ENCODE data around the gene ST3GAL4.

Gene ST3GAL4

DNA sequence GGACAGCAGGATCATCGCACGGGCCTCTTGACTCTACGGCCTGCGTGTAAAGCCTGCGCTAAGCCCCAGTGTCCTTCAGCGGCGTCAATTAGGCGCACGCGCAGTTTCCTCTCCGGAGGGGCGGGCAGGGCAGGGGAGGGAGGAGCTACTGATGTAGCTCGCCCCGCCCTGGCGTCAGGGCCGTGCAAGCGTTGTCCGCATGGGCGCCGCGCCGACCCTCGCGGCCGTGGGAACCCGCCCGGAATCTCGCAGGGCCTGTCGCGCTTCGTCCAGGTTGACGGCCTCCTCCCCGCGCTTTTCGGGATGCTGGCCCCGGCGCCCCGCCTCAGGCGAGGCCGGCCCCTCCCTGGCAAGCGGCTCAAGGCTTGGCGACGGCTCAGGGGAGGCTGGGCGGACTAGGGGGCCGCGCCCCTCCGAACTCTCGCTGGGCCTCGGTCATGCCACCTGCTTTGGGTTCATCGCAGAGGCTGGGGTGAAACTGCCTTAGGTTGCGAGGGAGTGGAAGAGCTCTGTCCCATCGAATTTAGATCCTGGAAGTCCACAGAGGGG, 61.1 kb downstream of the ST3GAL4 start:
- H3K27me3 Mint-ChIP-seq: no peaks in the 10 kb centered on the region
- no peaks in the 10 kb centered on the region for H3K36me3 Mint-ChIP-seq (ENCODE audit: low read depth)
- no peaks in the 10 kb centered on the region for H3K9me3 Mint-ChIP-seq
- H3K4me3 Mint-ChIP-seq: peak overlapping the region; percentile 58
- peaks cover 12% of the 10 kb centered on the region for H3K4me1 Mint-ChIP-seq (ENCODE audit: low read depth)
- DNase-seq: peak; percentile 86
- peak overlapping the region; percentile 14 for H3K27ac Mint-ChIP-seq

DNA sequence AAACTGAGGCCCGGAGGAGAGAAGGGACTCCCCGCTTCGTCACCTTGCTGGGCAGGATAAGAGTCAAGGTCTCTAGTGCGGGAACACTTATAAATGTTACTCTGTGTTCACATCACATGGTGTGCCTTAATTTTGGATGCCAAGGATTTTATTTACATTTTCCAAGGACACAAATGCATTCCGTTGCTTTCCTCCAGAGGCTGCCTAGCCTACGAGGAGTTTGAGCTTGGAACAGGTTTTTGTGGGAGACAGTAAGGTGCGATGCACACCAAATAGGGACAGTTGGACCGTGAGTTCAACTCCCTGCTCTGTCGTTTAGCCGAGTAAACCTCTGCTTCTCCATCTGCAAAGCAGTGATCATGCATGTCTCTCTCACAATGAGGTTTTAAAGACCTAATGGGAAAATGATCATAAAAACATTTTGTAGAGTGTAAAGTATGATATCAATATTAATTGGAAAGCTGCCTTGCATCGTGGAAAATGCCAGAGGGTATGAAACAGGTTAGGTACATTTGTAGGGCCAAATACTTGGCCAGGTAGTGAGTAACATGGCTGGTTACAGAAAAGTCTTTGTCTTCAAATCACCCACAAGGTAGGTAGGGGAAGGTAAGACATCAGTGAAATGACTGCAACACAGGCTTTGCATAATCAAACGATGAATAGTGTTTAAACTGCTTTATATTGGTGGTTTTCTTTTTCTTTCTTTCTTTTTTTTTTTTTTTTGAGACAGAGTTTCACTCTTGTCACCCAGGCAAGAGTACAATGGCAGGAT, 61.8 kb downstream of the ST3GAL4 start:
- peak overlapping the region; percentile 14 for H3K27ac Mint-ChIP-seq

DNA sequence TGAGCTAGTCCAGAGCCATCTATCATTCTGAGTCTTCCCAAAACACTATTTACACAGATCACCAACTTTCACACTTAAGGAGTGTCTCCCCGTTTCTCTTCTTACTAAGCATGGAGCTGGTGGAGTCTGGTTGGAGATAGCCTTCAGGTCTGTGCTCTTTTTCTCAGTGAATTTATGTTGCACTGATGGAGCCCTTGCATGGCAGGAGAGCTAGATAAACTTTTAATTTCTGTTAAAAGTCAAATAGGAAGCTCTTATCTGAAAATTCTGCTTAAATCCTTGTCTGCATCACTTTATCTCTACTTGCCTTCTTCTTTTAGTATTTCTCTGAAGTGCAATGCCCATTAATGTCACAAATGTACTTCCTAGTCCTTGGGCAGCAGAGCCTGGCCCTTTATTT, 63.4 kb downstream of the ST3GAL4 start:
- Mint-ChIP-seq H3K27ac (no peak overlapping the region), H3K36me3 (ENCODE audit: low read depth) (no peaks in the 10 kb centered on the region), H3K4me1 (ENCODE audit: low read depth) (peaks cover 12% of the 10 kb centered on the region), H3K27me3 (no peaks in the 10 kb centered on the region), H3K9me3 (no peaks in the 10 kb centered on the region), H3K4me3 (no peak overlapping the region)
- no peak for DNase-seq

More for the DNA sequence above, 61.8 kb downstream of the ST3GAL4 start:
- H3K9me3 Mint-ChIP-seq: no peaks in the 10 kb centered on the region
- H3K4me1 Mint-ChIP-seq (ENCODE audit: low read depth): peaks cover 12% of the 10 kb centered on the region
- H3K4me3 Mint-ChIP-seq: peak overlapping the region; percentile 18
- no peaks in the 10 kb centered on the region for H3K27me3 Mint-ChIP-seq
- no peaks in the 10 kb centered on the region for H3K36me3 Mint-ChIP-seq (ENCODE audit: low read depth)
- no peak for DNase-seq

DNA sequence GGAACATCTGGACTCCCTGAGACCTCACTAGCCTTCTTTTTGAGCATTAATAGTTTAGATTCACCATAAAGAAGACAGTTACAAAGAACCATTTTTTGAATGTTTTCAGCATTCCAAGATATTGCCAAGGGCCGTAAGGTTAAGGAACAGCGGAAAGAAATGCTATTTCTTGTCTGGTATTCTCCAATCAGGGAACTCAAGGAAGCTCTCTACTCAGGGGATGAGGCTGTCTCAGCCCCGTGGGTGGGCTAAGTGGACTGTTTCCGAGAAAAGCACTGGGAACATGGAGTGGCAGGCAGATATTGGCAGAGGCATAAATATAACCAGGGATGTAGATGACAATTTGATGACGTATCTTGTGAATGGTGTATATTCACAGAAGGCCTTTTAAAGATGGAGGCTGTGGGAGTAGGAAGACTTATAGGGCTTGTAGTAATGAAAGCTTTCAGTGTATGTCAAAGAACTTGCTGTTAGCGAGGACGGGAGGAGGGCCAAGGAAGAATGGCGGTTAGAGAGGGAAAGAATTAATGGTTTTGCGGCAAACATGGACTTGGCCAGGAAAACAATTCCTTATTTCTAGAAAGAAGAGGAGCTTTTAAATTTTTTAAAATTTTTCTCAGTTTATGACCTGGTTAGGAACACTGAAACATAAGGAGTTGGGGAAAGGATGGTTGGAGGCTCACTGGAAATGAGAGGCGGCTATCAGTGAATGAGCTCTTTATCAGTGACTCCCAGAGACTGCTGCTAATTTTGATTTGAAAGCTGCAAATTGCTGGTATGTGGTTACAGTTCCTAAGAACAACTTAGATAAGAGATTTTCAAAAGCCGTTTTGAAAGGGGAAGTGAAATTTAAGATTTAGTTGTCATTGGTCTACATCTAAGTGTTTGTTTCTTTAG, 64.6 kb downstream of the ST3GAL4 start:
- H3K36me3 Mint-ChIP-seq (ENCODE audit: low read depth): no peaks in the 10 kb centered on the region
- DNase-seq: no peak
- H3K4me1 Mint-ChIP-seq (ENCODE audit: low read depth): peaks cover 12% of the 10 kb centered on the region
- H3K27me3 Mint-ChIP-seq: no peaks in the 10 kb centered on the region
- no peak overlapping the region for H3K27ac Mint-ChIP-seq
- H3K9me3 Mint-ChIP-seq: no peaks in the 10 kb centered on the region
- H3K4me3 Mint-ChIP-seq: no peak overlapping the region

DNA sequence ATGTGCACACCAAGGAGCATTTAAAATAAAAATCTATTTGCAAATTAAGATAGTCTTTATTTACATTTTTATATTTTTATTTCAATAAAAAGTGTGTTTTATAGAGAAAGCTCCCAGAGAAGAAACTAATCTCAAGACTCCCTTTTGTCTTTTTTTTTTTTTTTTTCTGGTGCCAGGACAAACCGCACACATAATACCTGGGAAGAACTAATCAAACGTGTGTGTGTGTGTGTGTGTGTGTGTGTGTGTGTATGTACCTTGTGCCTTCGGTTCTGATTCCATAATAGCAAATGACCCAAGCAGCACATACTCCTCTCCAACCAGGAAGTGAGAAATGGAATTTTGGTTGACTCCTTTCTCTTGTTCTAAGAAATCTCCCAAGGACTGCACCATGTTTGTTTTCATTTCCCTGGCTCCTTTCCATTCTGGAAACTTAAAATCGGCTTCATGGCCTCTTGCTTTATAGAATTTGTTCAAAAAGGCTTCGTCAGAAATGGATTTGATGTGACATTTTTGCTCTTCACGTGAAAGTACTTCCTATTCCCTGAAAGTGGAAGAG, 65.3 kb downstream of the ST3GAL4 start:
- Mint-ChIP-seq H3K27ac (no peak overlapping the region), H3K4me1 (ENCODE audit: low read depth) (peaks cover 11% of the 10 kb centered on the region), H3K27me3 (no peaks in the 10 kb centered on the region), H3K4me3 (no peak overlapping the region), H3K36me3 (ENCODE audit: low read depth) (no peaks in the 10 kb centered on the region), H3K9me3 (no peaks in the 10 kb centered on the region)
- no peak for DNase-seq

GRCh38 chr11:126421271-126421671, 65.8 kb downstream of the ST3GAL4 start:
- peaks cover 6% of the 10 kb centered on the region for H3K4me1 Mint-ChIP-seq (ENCODE audit: low read depth)
- H3K4me3 Mint-ChIP-seq: no peak overlapping the region
- H3K27ac Mint-ChIP-seq: no peak overlapping the region
- no peaks in the 10 kb centered on the region for H3K9me3 Mint-ChIP-seq
- no peaks in the 10 kb centered on the region for H3K27me3 Mint-ChIP-seq
- no peak for DNase-seq
- H3K36me3 Mint-ChIP-seq (ENCODE audit: low read depth): no peaks in the 10 kb centered on the region

- H3K27me3 Mint-ChIP-seq: no peaks in the 10 kb centered on the region
- DNase-seq: no peak
- H3K36me3 Mint-ChIP-seq (ENCODE audit: low read depth): no peaks in the 10 kb centered on the region
- no peak overlapping the region for H3K27ac Mint-ChIP-seq
- no peaks in the 10 kb centered on the region for H3K9me3 Mint-ChIP-seq
- H3K4me1 Mint-ChIP-seq (ENCODE audit: low read depth): peaks cover 2% of the 10 kb centered on the region
- no peak overlapping the region for H3K4me3 Mint-ChIP-seq
Observed at GRCh38 chr11:126422446-126422845, 67.0 kb downstream of the ST3GAL4 start.

GRCh38 chr11:126423154-126423553, 67.7 kb downstream of the ST3GAL4 start:
- Mint-ChIP-seq H3K27me3 (no peaks in the 10 kb centered on the region), H3K9me3 (no peaks in the 10 kb centered on the region), H3K27ac (no peak overlapping the region), H3K4me3 (no peak overlapping the region), H3K4me1 (ENCODE audit: low read depth) (peaks cover 2% of the 10 kb centered on the region), H3K36me3 (ENCODE audit: low read depth) (no peaks in the 10 kb centered on the region)
- no peak for DNase-seq

DNA sequence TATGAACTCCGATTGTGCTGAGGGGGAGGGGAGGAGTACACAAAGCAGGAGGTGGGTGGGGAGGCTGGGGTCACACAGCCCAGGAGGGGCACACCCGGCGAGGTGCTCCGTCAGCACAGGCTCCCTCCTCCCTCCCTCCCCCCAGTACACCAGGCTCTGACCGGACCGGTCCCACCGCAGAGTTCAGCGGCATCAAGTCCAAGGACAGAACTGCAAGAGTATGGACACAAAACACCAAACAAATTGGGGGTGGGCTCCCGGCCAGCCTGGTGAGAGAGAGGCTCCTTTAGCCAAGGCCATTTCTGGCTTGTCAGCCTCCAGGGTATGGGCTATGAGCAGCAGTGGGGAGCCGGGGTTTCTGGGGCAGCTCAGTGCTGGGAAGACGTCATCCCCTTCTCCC, 68.3 kb downstream of the ST3GAL4 start:
- DNase-seq: no peak
- Mint-ChIP-seq H3K9me3 (no peaks in the 10 kb centered on the region), H3K27me3 (no peaks in the 10 kb centered on the region), H3K4me1 (ENCODE audit: low read depth) (peaks cover 2% of the 10 kb centered on the region), H3K4me3 (no peak overlapping the region), H3K27ac (no peak overlapping the region), H3K36me3 (ENCODE audit: low read depth) (no peaks in the 10 kb centered on the region)

- Mint-ChIP-seq H3K27ac (no peak overlapping the region), H3K9me3 (no peaks in the 10 kb centered on the region), H3K4me1 (ENCODE audit: low read depth) (peaks cover 2% of the 10 kb centered on the region), H3K4me3 (no peak overlapping the region), H3K27me3 (no peaks in the 10 kb centered on the region), H3K36me3 (ENCODE audit: low read depth) (no peaks in the 10 kb centered on the region)
- DNase-seq: no peak
Observed at GRCh38 chr11:126424471-126425039, 69.1 kb downstream of the ST3GAL4 start.

DNA sequence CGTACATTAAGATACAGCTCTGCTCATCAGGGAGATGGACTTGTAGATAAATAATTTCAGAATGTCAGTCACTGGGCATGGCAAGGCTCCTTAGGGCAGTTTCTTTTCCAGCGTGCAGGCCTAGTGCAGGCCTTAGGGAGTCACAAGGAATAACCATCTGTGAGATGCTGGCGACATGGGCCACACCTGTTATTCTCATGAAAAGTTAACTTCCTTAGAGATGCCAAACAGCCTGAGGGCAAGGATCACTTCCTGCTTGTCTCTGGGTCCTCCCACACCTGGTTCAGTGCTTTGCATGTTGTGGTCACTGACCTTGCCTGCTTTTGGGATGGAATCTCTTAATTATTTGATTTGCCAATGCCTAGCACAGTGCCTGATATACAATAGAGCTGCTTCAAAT, 70.6 kb downstream of the ST3GAL4 start:
- no peak overlapping the region for H3K27ac Mint-ChIP-seq
- H3K4me1 Mint-ChIP-seq (ENCODE audit: low read depth): no peaks in the 10 kb centered on the region
- DNase-seq: no peak
- no peak overlapping the region for H3K4me3 Mint-ChIP-seq
- H3K9me3 Mint-ChIP-seq: no peaks in the 10 kb centered on the region
- H3K36me3 Mint-ChIP-seq (ENCODE audit: low read depth): no peaks in the 10 kb centered on the region
- H3K27me3 Mint-ChIP-seq: no peaks in the 10 kb centered on the region

DNA sequence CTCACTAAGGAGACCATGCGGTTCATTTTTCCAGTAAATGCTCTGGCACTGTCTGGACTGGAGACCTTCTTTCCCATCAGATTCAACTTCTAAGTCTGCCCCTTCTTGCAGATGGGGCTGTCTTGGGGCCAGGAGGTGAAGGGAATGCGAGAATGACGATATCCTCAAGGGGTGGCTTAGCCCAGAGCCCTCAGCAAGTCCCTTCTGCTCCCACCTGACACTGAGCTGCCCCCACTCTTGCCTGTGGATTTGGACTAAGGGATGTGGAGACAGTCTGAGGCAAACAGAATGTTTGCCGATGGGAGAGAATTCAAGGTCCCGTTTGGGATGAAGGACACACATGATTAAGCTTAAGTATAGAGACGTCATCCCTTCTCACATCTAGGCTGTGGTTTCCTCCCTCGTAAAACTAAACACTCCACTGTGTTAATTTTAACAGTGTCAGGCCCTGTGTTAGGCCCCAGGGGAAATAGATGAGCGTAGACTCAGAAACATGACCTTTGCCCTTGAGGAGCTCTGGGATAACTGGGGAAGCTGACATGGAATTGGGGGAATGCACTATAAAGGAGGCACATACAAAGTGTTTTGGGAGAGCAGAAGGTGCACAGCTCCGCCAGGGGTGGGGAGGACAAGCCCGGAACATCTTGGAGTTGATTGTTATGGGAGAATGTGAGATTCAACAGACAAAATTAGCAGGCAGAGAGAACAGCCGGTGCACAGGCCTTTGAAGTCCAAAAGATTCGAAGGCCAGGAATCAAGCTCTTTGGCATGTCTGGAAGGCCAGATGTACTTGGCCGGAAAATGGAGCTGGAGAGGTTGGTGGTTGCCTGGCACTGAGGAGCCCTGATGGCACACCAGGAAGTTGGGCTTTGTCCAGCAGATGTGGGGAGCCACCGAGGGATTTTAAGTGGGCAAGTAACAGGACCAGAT, 71.6 kb downstream of the ST3GAL4 start:
- H3K36me3 Mint-ChIP-seq (ENCODE audit: low read depth): no peaks in the 10 kb centered on the region
- H3K27ac Mint-ChIP-seq: no peak overlapping the region
- DNase-seq: no peak
- H3K4me1 Mint-ChIP-seq (ENCODE audit: low read depth): no peaks in the 10 kb centered on the region
- H3K4me3 Mint-ChIP-seq: no peak overlapping the region
- no peaks in the 10 kb centered on the region for H3K27me3 Mint-ChIP-seq
- no peaks in the 10 kb centered on the region for H3K9me3 Mint-ChIP-seq

GRCh38 chr11:126430581-126431335, 75.3 kb downstream of the ST3GAL4 start:
- H3K36me3 Mint-ChIP-seq (ENCODE audit: low read depth): no peaks in the 10 kb centered on the region
- no peak overlapping the region for H3K4me3 Mint-ChIP-seq
- H3K4me1 Mint-ChIP-seq (ENCODE audit: low read depth): no peaks in the 10 kb centered on the region
- no peaks in the 10 kb centered on the region for H3K27me3 Mint-ChIP-seq
- no peak overlapping the region for H3K27ac Mint-ChIP-seq
- DNase-seq: no peak
- no peaks in the 10 kb centered on the region for H3K9me3 Mint-ChIP-seq

Measured in activated T-cell treated with anti-CD3 and anti-CD28 coated beads, Interleukin-2, amount 50 U/mL, for 24 hours (primary cell).